Hypothalamus (tissue), 51 donors: ENCODE measurements around the gene PLCD1.

ENCODE experiments used
- DNase-seq, 51 donors: peaks; one replicate each; lab custom pipeline; 2025; lab: John Stamatoyannopoulos, UW

Gene PLCD1

GRCh38 chr3:38002940-38003339 is 26.5 kb downstream of the PLCD1 start:
- no peak for DNase-seq

- DNase-seq, result no peak
Observed at GRCh38 chr3:38002291-38002876, 27.1 kb downstream of the PLCD1 start.

GRCh38 chr3:38001456-38002081 is 27.9 kb downstream of the PLCD1 start:
- DNase-seq, result no peak

GRCh38 chr3:38000965-38001455 is 28.4 kb downstream of the PLCD1 start:
- peak in 8 of 51 donors; percentile 15 to 49 (median 32) for DNase-seq

- DNase-seq, result no peak
Observed at GRCh38 chr3:38000242-38000916, 29.1 kb downstream of the PLCD1 start.

GRCh38 chr3:37999836-38000235 is 29.6 kb downstream of the PLCD1 start:
- DNase-seq, result no peak

GRCh38 chr3:37997791-37998370 is 31.6 kb downstream of the PLCD1 start:
- no peak for DNase-seq

- DNase-seq, result no peak
Observed at GRCh38 chr3:37997342-37997741, 32.1 kb downstream of the PLCD1 start.

- peak in 17 of 51 donors; percentile 8 to 60 (median 28) for DNase-seq
Observed at GRCh38 chr3:37996785-37997301, 32.6 kb downstream of the PLCD1 start.

- DNase-seq, result no peak
Observed at GRCh38 chr3:37995652-37996641, 33.5 kb downstream of the PLCD1 start.

GRCh38 chr3:37994639-37994972 is 34.8 kb downstream of the PLCD1 start:
- DNase-seq, result no peak

GRCh38 chr3:37993820-37994638 is 35.4 kb downstream of the PLCD1 start:
- peak in 48 of 51 donors; percentile 17 to 88 (median 47) for DNase-seq

GRCh38 chr3:37993460-37993819 is 36.0 kb downstream of the PLCD1 start:
- DNase-seq, result no peak

- no peak for DNase-seq
Observed at GRCh38 chr3:37993067-37993455, 36.4 kb downstream of the PLCD1 start.

GRCh38 chr3:37992271-37993066 is 37.0 kb downstream of the PLCD1 start:
- no peak for DNase-seq

GRCh38 chr3:37991823-37992222 is 37.6 kb downstream of the PLCD1 start:
- DNase-seq, result no peak

- DNase-seq, result no peak
Observed at GRCh38 chr3:37991109-37991508, 38.3 kb downstream of the PLCD1 start.

- no peak for DNase-seq
Observed at GRCh38 chr3:37990527-37990926, 38.9 kb downstream of the PLCD1 start, which contains the start of gene VILL. TSS of gene VILL (plus strand) at chr3:37990786. CDS start at chr3:37993673, 2,887 bp downstream.
